Mucosa of rectum (tissue), 2 donors: Measurements from ENCODE around the gene JUNB.
A peak's percentile ranks its signal among the peaks of the same experiment; 100 is the strongest.

Experiments
- H3K27ac ChIP-seq, 2 donors: one replicate each; pipeline ENCODE4 v1.7.0; 2013; ENCODE audit warnings: inconsistent platforms in 2 of 2, low read depth in 2 of 2, low read length in 2 of 2
- H3K27me3 ChIP-seq, 2 donors: one replicate each; pipeline ENCODE4 v1.7.0; 2013; ENCODE audit warnings: low read length in 2 of 2; ENCODE audit not compliant: control insufficient read depth in 2 of 2, insufficient read depth in 2 of 2
- H3K36me3 ChIP-seq, 2 donors: one replicate each; pipeline ENCODE4 v1.7.0; 2013; ENCODE audit warnings: low read length in 2 of 2; ENCODE audit not compliant: control insufficient read depth in 2 of 2, insufficient read depth in 2 of 2
- H3K4me1 ChIP-seq, 2 donors: one replicate each; pipeline ENCODE4 v1.7.0; 2013; ENCODE audit warnings: low read length in 2 of 2, mild to moderate bottlenecking in 1 of 2; ENCODE audit not compliant: control insufficient read depth in 2 of 2, insufficient read depth in 2 of 2
- H3K4me3 ChIP-seq, 2 donors: one replicate each; pipeline ENCODE4 v1.7.0; 2013; ENCODE audit warnings: low read length in 2 of 2
- H3K9ac ChIP-seq, 2 donors: one replicate each; pipeline ENCODE4 v1.7.0; 2013; ENCODE audit warnings: low read length in 2 of 2, low read depth in 1 of 2, mild to moderate bottlenecking in 1 of 2
- H3K9me3 ChIP-seq, 2 donors: one replicate each; pipeline ENCODE4 v1.7.0; 2013; ENCODE audit warnings: low read length in 2 of 2; ENCODE audit not compliant: control insufficient read depth in 2 of 2
- donor health status: healthy.
- donor health status: Normal muscosa, but diverticular disease.

JUNB gene

DNA sequence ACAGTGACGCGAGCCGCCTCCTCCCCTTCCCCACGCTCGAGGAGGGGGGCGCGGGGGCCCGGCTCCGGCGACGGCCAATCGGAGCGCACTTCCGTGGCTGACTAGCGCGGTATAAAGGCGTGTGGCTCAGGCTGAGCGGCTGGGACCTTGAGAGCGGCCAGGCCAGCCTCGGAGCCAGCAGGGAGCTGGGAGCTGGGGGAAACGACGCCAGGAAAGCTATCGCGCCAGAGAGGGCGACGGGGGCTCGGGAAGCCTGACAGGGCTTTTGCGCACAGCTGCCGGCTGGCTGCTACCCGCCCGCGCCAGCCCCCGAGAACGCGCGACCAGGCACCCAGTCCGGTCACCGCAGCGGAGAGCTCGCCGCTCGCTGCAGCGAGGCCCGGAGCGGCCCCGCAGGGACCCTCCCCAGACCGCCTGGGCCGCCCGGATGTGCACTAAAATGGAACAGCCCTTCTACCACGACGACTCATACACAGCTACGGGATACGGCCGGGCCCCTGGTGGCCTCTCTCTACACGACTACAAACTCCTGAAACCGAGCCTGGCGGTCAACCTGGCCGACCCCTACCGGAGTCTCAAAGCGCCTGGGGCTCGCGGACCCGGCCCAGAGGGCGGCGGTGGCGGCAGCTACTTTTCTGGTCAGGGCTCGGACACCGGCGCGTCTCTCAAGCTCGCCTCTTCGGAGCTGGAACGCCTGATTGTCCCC lies at the start of gene JUNB:
TSS of gene JUNB (plus strand) at position 142 of the 706 bp plus-strand sequence. CDS start at position 428, 286 bp downstream.
- H3K27ac ChIP-seq: peak within 1 kb of the TSS; percentile 100
- H3K4me1 ChIP-seq: peaks cover 57 to 58% of the 10 kb centered on the region in 2 donors

GRCh38 chr19:12745166-12745897 lies 46.0 kb upstream of the JUNB start:
- H3K36me3 ChIP-seq: peaks cover 30 to 32% of the 10 kb centered on the region in 2 donors
- peaks cover 3 to 5% of the 10 kb centered on the region in 2 donors for H3K9me3 ChIP-seq
- H3K9ac ChIP-seq: no peak overlapping the region
- peaks cover 2 to 8% of the 10 kb centered on the region in 2 donors for H3K4me1 ChIP-seq
- no peak overlapping the region for H3K4me3 ChIP-seq
- no peak overlapping the region for H3K27ac ChIP-seq
- H3K27me3 ChIP-seq: peaks cover under 1 to 8% of the 10 kb centered on the region in 2 donors

More for the DNA sequence above, at the start of gene JUNB:
- Histone ChIP-seq H3K9ac (peak within 1 kb of the TSS; percentile 97 to 100), H3K27me3 (no peaks in the 10 kb centered on the region), H3K9me3 (no peaks in the 10 kb centered on the region), H3K36me3 (peaks cover 0 to 2% of the 10 kb centered on the region in 2 donors), H3K4me3 (peak within 1 kb of the TSS; percentile 93 to 96)

DNA sequence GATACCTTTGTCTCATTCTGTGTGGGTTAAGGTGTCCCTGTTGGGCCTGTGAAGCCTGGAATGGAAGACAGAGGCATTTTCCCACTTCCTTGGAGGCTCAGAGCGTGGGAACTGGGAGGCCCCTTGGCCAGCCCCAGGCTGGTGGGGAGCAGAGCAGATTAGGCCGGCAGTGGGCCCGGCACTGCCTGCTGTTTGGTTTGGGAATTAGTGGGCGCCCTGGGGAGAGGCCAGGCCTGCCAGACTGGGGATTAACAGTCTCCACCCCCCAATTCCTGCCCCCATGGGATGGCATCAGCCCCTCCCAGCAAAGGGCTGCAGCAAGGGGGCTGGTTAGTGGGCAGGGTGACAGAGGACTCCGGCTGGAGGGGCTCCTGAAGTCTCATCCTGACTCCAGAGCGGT lies 42.8 kb upstream of the JUNB start:
- H3K4me3 ChIP-seq: no peak overlapping the region
- peaks cover 3 to 5% of the 10 kb centered on the region in 2 donors for H3K9me3 ChIP-seq
- peaks cover 30 to 32% of the 10 kb centered on the region in 2 donors for H3K36me3 ChIP-seq
- peaks cover 2 to 16% of the 10 kb centered on the region in 2 donors for H3K4me1 ChIP-seq
- H3K27ac ChIP-seq: peak overlapping the region in 1 of 2 donors; percentile 77
- peaks cover 8 to 25% of the 10 kb centered on the region in 2 donors for H3K27me3 ChIP-seq
- H3K9ac ChIP-seq: no peak overlapping the region

DNA sequence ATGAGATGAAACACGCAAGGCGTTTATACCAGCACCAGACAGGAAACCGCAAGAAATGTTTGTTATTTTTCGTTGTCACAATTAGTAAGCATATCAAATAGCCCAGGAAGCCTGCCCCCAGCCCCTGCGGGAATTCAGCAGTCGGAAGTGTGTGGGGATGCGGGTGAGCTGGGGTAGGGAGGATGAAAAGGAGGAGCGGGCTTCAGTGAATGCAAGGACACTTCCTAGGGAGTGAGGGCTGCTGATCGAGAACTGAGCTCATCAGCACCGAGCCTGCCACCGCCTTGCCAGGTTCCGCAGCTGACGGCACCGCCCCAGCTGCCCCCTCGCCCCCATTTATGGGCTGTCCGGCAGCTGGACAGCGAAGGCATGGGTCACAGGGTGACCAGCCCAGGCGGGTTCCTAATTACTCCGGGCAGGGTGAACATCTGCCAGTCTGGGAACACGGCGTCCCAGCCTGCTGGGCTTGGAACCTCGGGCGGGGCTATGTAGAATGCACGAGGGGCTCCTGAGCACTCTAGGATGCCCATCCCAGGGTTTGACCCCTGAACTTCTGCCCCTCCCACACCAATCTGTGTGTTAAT lies 41.3 kb upstream of the JUNB start:
- H3K9me3 ChIP-seq: peaks cover 3 to 5% of the 10 kb centered on the region in 2 donors
- peak overlapping the region; percentile 59 to 77 for H3K27ac ChIP-seq
- H3K36me3 ChIP-seq: peaks cover 24 to 26% of the 10 kb centered on the region in 2 donors
- H3K27me3 ChIP-seq: peaks cover 12 to 25% of the 10 kb centered on the region in 2 donors
- no peak overlapping the region for H3K4me3 ChIP-seq
- peak overlapping the region; percentile 1 to 33 for H3K9ac ChIP-seq
- peaks cover 2 to 16% of the 10 kb centered on the region in 2 donors for H3K4me1 ChIP-seq

- Histone ChIP-seq H3K9me3 (peaks cover 3 to 5% of the 10 kb centered on the region in 2 donors), H3K4me3 (no peak overlapping the region), H3K4me1 (peaks cover 2 to 16% of the 10 kb centered on the region in 2 donors), H3K27ac (peak overlapping the region; percentile 34 to 74), H3K36me3 (peaks cover 16 to 20% of the 10 kb centered on the region in 2 donors), H3K27me3 (peaks cover 12 to 25% of the 10 kb centered on the region in 2 donors), H3K9ac (no peak overlapping the region)
Measured at GRCh38 chr19:12750851-12751250, 40.4 kb upstream of the JUNB start.

- Histone ChIP-seq H3K27ac (peak within 1 kb of the TSS; percentile 51 to 74), H3K4me3 (peak within 1 kb of the TSS; percentile 26 to 49), H3K4me1 (peaks cover 2 to 16% of the 10 kb centered on the region in 2 donors), H3K9me3 (peaks cover 3 to 5% of the 10 kb centered on the region in 2 donors), H3K27me3 (peaks cover 12 to 25% of the 10 kb centered on the region in 2 donors), H3K36me3 (peaks cover 10 to 14% of the 10 kb centered on the region in 2 donors), H3K9ac (peak within 1 kb of the TSS in 1 of 2 donors; percentile 29)
Measured at GRCh38 chr19:12751635-12752034, 39.7 kb upstream of the JUNB start, which contains the start of gene BEST2. BEST2 (plus strand) TSS chr19:12751791; CDS start chr19:12752593, 802 bp downstream.

- peaks cover 12 to 25% of the 10 kb centered on the region in 2 donors for H3K27me3 ChIP-seq
- peaks cover 6 to 10% of the 10 kb centered on the region in 2 donors for H3K36me3 ChIP-seq
- peak overlapping the region in 1 of 2 donors; percentile 29 for H3K9ac ChIP-seq
- H3K4me1 ChIP-seq: peaks cover 2 to 16% of the 10 kb centered on the region in 2 donors
- H3K9me3 ChIP-seq: peaks cover 1 to 5% of the 10 kb centered on the region in 2 donors
- peak overlapping the region; percentile 13 to 49 for H3K4me3 ChIP-seq
- peak overlapping the region; percentile 23 to 51 for H3K27ac ChIP-seq
Measured at GRCh38 chr19:12752056-12752781, 39.1 kb upstream of the JUNB start.

- H3K9me3 ChIP-seq: no peaks in the 10 kb centered on the region
- no peak overlapping the region for H3K4me3 ChIP-seq
- H3K36me3 ChIP-seq: no peaks in the 10 kb centered on the region
- H3K27ac ChIP-seq: no peak overlapping the region
- no peak overlapping the region for H3K9ac ChIP-seq
- H3K4me1 ChIP-seq: peaks cover 12 to 22% of the 10 kb centered on the region in 2 donors
- H3K27me3 ChIP-seq: peaks cover 12 to 24% of the 10 kb centered on the region in 2 donors
Measured at GRCh38 chr19:12754465-12755196, 36.7 kb upstream of the JUNB start.
